ENCODE measurements around the gene POU6F2. TPM values are rescaled to one million over a fixed set of nuclear protein-coding genes. Genes with fewer than 3 reads are reported as not detected.
"Not testable (repeated sequence)": the region's sequence is repeated elsewhere in the genome, so short reads cannot be mapped to it uniquely, and the experiment has no call there.

POU6F2 gene
- total and polyA plus RNA-seq, 4 experiments from 2014 or later = not detected

DNA sequence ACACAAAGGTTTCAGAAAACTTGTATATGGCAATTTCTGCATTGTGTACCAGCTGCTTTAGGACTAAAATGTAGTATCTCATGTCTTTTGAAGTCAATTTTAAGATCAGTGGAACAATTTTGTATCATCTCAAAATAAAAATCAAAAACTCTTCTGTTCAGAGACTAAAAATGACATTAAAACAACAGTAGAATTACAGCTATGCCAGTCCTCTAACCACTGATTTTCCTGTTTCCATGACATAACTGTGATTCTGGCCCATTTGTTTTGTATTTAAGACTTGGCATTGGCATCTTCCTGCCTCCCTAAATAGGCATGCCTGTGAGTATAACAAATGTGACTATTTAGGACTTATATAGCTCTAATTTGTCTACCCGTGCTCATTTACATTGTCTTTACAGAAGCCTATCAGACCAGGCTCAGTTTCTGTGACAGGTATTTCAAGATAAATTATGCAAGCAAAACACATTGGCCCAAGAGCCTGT is 39.7 kb upstream of the POU6F2 start:
- CTCF ChIA-PET (ENCODE audit: partially characterized antibody) = no interaction called here

DNA sequence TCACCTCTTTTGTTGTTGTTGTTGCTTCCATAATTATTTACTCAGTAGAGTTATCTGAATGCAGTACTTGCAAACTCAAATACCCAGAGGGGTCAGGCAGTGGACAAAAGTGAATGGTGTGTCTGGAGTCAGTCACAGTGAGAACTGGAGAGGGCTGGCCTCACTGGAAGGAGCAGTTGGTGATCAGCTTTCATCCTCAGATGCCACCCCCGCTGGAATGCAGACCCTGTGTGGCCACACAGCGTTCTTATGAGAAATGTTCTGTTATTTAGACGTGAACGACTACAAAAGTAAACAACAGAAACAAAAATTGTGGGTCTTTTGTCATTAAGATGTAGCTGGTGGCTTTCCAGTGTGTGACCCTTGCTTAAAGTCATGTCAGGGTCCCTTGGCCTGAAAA is 39.1 kb upstream of the POU6F2 start:
- ChIA-PET POLR2A (ENCODE audit: partially characterized antibody) (no interaction called here), CTCF (ENCODE audit: partially characterized antibody) (interaction anchor here (0.8 kb wide), 1 partner anchor 9 kb away, joined by 3 read pairs; no protein-coding TSS in a partner anchor)
- Histone ChIP-seq H3K36me3 (ENCODE audit: insufficient read depth, low read length) (no peaks in the 10 kb centered on the region), H3K4me1 (ENCODE audit: insufficient read depth, low read length) (no peaks in the 10 kb centered on the region), H3K4me3 (ENCODE audit: low read length in 2 of 2) (no peak overlapping the region), H3K27me3 (ENCODE audit: insufficient read depth, low read length) (no peaks in the 10 kb centered on the region), H3K27ac (ENCODE audit: low read depth, low read length) (no peak overlapping the region), H3K9me3 (ENCODE audit: control insufficient read depth in 1 of 2, low read length in 2 of 2) (no peaks in the 10 kb centered on the region)
- intact Hi-C loops (cut with micrococcal nuclease) = loop anchor here (10.0 kb wide), 1 partner anchor 526 kb away; no protein-coding TSS in a partner anchor
- Mint-ChIP-seq H3K36me3 (no peaks in the 10 kb centered on the region), H3K9me3 (no peaks in the 10 kb centered on the region), H3K27ac (no peak overlapping the region), H3K4me3 (no peak overlapping the region), H3K4me1 (no peaks in the 10 kb centered on the region), H3K27me3 (peaks cover 10 to 19% of the 10 kb centered on the region in 2 donors)
- no peak for DNase-seq

More for the DNA sequence above, 39.7 kb upstream of the POU6F2 start:
- H3K27me3 ChIP-seq (ENCODE audit: insufficient read depth, low read length) = no peaks in the 10 kb centered on the region
- Mint-ChIP-seq H3K27me3 (peaks cover 10 to 18% of the 10 kb centered on the region in 2 donors), H3K27ac (no peak overlapping the region), H3K4me1 (no peaks in the 10 kb centered on the region), H3K9me3 (no peaks in the 10 kb centered on the region), H3K36me3 (no peaks in the 10 kb centered on the region), H3K4me3 (no peak overlapping the region)
- no peaks in the 10 kb centered on the region for H3K36me3 ChIP-seq (ENCODE audit: insufficient read depth, low read length)
- no peak for DNase-seq
- H3K4me1 ChIP-seq (ENCODE audit: insufficient read depth, low read length) = no peaks in the 10 kb centered on the region
- no peaks in the 10 kb centered on the region for H3K9me3 ChIP-seq (ENCODE audit: control insufficient read depth in 1 of 2, low read length in 2 of 2)
- POLR2A ChIA-PET (ENCODE audit: partially characterized antibody) = no interaction called here
- intact Hi-C loops (cut with micrococcal nuclease) = loop anchor here (10.0 kb wide), 1 partner anchor 527 kb away; no protein-coding TSS in a partner anchor
- H3K4me3 ChIP-seq (ENCODE audit: low read length in 2 of 2) = no peak overlapping the region
- H3K27ac ChIP-seq (ENCODE audit: low read depth, low read length) = no peak overlapping the region

- H3K9me3 ChIP-seq (ENCODE audit: control insufficient read depth in 1 of 2, low read length in 2 of 2) = no peaks in the 10 kb centered on the region
- ChIA-PET CTCF (ENCODE audit: partially characterized antibody) (no interaction called here), POLR2A (ENCODE audit: partially characterized antibody) (no interaction called here)
- no peaks in the 10 kb centered on the region for H3K4me1 Mint-ChIP-seq
- no peaks in the 10 kb centered on the region for H3K36me3 ChIP-seq (ENCODE audit: insufficient read depth, low read length)
- H3K36me3 Mint-ChIP-seq = no peaks in the 10 kb centered on the region
- peaks cover 15 to 19% of the 10 kb centered on the region in 2 donors for H3K27me3 Mint-ChIP-seq
- no peak overlapping the region for H3K4me3 ChIP-seq (ENCODE audit: low read length in 2 of 2)
- H3K4me1 ChIP-seq (ENCODE audit: insufficient read depth, low read length) = no peaks in the 10 kb centered on the region
- H3K4me3 Mint-ChIP-seq = no peak overlapping the region
- intact Hi-C loops (cut with micrococcal nuclease) = no loop called here
- no peaks in the 10 kb centered on the region for H3K9me3 Mint-ChIP-seq
- no peak overlapping the region for H3K27ac ChIP-seq (ENCODE audit: low read depth, low read length)
- no peaks in the 10 kb centered on the region for H3K27me3 ChIP-seq (ENCODE audit: insufficient read depth, low read length)
- no peak overlapping the region for H3K27ac Mint-ChIP-seq
- no peak for DNase-seq
Measured at GRCh38 chr7:38940774-38941173, 36.9 kb upstream of the POU6F2 start.

GRCh38 chr7:38942431-38943051 is 35.2 kb upstream of the POU6F2 start:
- Mint-ChIP-seq H3K36me3 (no peaks in the 10 kb centered on the region), H3K27me3 (peaks cover 13 to 18% of the 10 kb centered on the region in 2 donors), H3K4me1 (no peaks in the 10 kb centered on the region), H3K9me3 (no peaks in the 10 kb centered on the region), H3K4me3 (peak overlapping the region in 1 of 8 donors; percentile 2), H3K27ac (no peak overlapping the region)
- no peaks in the 10 kb centered on the region for H3K27me3 ChIP-seq (ENCODE audit: insufficient read depth, low read length)
- POLR2A ChIA-PET (ENCODE audit: partially characterized antibody) = no interaction called here
- no peaks in the 10 kb centered on the region for H3K9me3 ChIP-seq (ENCODE audit: control insufficient read depth in 1 of 2, low read length in 2 of 2)
- no peak overlapping the region for H3K4me3 ChIP-seq (ENCODE audit: low read length in 2 of 2)
- intact Hi-C loops (cut with micrococcal nuclease) = no loop called here
- H3K27ac ChIP-seq (ENCODE audit: low read depth, low read length) = no peak overlapping the region
- no peaks in the 10 kb centered on the region for H3K4me1 ChIP-seq (ENCODE audit: insufficient read depth, low read length)
- no peaks in the 10 kb centered on the region for H3K36me3 ChIP-seq (ENCODE audit: insufficient read depth, low read length)
- CTCF ChIA-PET (ENCODE audit: partially characterized antibody) = no interaction called here
- DNase-seq = no peak

DNA sequence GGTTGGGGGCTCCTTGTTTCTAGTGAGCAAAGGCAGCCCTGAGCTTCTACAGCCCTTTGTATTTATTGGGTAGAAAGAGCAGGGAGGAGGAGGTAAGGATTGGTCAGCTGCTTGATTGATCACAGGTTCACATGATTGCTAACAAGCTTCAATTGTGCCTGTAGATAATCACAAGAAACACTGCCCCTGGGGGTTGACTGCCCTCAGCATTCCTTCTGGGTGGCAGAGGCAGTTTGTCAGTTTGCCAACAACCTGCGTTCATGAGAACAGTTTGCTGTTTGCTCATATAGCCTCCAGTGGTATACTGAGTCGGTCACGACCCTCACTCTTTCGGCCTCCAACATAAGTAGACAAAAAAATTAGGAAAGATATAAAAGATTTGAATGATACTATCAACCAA is 30.2 kb upstream of the POU6F2 start:
- H3K9me3 Mint-ChIP-seq = not testable (repeated sequence)

GRCh38 chr7:38950309-38950708 is 27.4 kb upstream of the POU6F2 start:
- Histone ChIP-seq H3K36me3 (ENCODE audit: insufficient read depth, low read length) (no peaks in the 10 kb centered on the region), H3K4me3 (ENCODE audit: low read length in 2 of 2) (no peak overlapping the region), H3K4me1 (ENCODE audit: insufficient read depth, low read length) (no peaks in the 10 kb centered on the region), H3K27me3 (ENCODE audit: insufficient read depth, low read length) (no peaks in the 10 kb centered on the region), H3K9me3 (ENCODE audit: control insufficient read depth in 1 of 2, low read length in 2 of 2) (no peaks in the 10 kb centered on the region), H3K27ac (ENCODE audit: low read depth, low read length) (no peak overlapping the region)
- Mint-ChIP-seq H3K4me1 (no peaks in the 10 kb centered on the region), H3K9me3 (peaks cover 0 to 5% (median 0%) of the 10 kb centered on the region in 8 donors), H3K36me3 (no peaks in the 10 kb centered on the region), H3K4me3 (no peak overlapping the region), H3K27me3 (peaks cover 3 to 16% of the 10 kb centered on the region in 2 donors), H3K27ac (no peak overlapping the region)
- ChIA-PET CTCF (ENCODE audit: partially characterized antibody) (no interaction called here), POLR2A (ENCODE audit: partially characterized antibody) (no interaction called here)
- intact Hi-C loops (cut with micrococcal nuclease) = no loop called here
- DNase-seq = no peak

More for the DNA sequence above, 30.2 kb upstream of the POU6F2 start:
- H3K27me3 Mint-ChIP-seq = peaks cover 7 to 12% of the 10 kb centered on the region in 2 donors
- H3K4me3 ChIP-seq (ENCODE audit: low read length in 2 of 2); H3K4me1 ChIP-seq (ENCODE audit: insufficient read depth, low read length); H3K4me3 Mint-ChIP-seq; CTCF ChIA-PET (ENCODE audit: partially characterized antibody); H3K9me3 ChIP-seq (ENCODE audit: control insufficient read depth in 1 of 2, low read length in 2 of 2); H3K36me3 ChIP-seq (ENCODE audit: insufficient read depth, low read length); H3K36me3 Mint-ChIP-seq; intact Hi-C loops (cut with micrococcal nuclease); POLR2A ChIA-PET (ENCODE audit: partially characterized antibody); H3K27ac ChIP-seq (ENCODE audit: low read depth, low read length); H3K27me3 ChIP-seq (ENCODE audit: insufficient read depth, low read length); H3K4me1 Mint-ChIP-seq; H3K27ac Mint-ChIP-seq; DNase-seq: not testable (repeated sequence)

DNA sequence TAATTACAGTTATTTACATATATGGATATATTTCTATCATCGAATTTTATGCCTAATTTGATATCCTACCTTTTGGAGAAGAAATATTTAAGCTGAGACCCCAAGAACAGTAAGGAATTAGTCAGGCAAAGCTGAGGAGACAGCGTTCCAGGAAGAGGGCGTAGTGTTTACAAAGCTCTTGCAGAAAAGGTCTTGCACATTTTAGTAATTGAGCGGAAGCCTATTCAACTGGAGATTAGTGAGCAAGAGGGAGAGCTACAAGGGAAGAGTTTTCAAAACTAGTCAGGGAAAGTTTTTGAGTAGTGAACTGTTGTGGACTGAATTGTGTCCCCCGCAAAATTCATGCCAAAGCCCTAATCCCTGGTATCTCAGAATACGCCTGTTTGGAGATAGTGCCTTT is 26.5 kb upstream of the POU6F2 start:
- Histone ChIP-seq H3K9me3 (ENCODE audit: control insufficient read depth in 1 of 2, low read length in 2 of 2) (no peaks in the 10 kb centered on the region), H3K27me3 (ENCODE audit: insufficient read depth, low read length) (no peaks in the 10 kb centered on the region), H3K4me1 (ENCODE audit: insufficient read depth, low read length) (no peaks in the 10 kb centered on the region), H3K27ac (ENCODE audit: low read depth, low read length) (no peak overlapping the region), H3K4me3 (ENCODE audit: low read length in 2 of 2) (no peak overlapping the region), H3K36me3 (ENCODE audit: insufficient read depth, low read length) (no peaks in the 10 kb centered on the region)
- no peak for DNase-seq
- CTCF ChIA-PET (ENCODE audit: partially characterized antibody) = no interaction called here
- POLR2A ChIA-PET (ENCODE audit: partially characterized antibody) = no interaction called here
- H3K4me3 Mint-ChIP-seq = no peak overlapping the region
- H3K27ac Mint-ChIP-seq = no peak overlapping the region
- H3K36me3 Mint-ChIP-seq = no peaks in the 10 kb centered on the region
- peaks cover 0 to 5% (median 0%) of the 10 kb centered on the region in 8 donors for H3K9me3 Mint-ChIP-seq
- peaks cover 3 to 21% of the 10 kb centered on the region in 2 donors for H3K27me3 Mint-ChIP-seq
- H3K4me1 Mint-ChIP-seq = no peaks in the 10 kb centered on the region
- intact Hi-C loops (cut with micrococcal nuclease) = no loop called here

Measured in CD4-positive, alpha-beta memory T cell (primary cell).